Measurements from ENCODE around the gene SDCBP2.

- TF ChIP-seq ATF2 (IDR thresholded peaks at IDR 0.05; ENCODE audit: low read length), result no peak
- no peak for TF ChIP-seq POLR2A (IDR thresholded peaks at IDR 0.05; ENCODE audit: low read depth, low read length)
- no peak for TF ChIP-seq CEBPB (IDR thresholded peaks at IDR 0.05; ENCODE audit: borderline replicate concordance in 1 of 2, low read depth in 2 of 2, low read length in 2 of 2)
- TF ChIP-seq CHD2 (IDR thresholded peaks at IDR 0.05; ENCODE audit: borderline replicate concordance, low read depth, low read length), result no peak
Measured at GRCh38 chr20:1331101-1331500, 2.2 kb upstream of the SDCBP2 start.

Data from GM12878 (cell line).